Nucleus accumbens (tissue), 56 donors: ENCODE measurements around the gene PGGHG.

Experiments used
- DNase-seq, 56 donors: peaks; one replicate each; lab custom pipeline; 2025; lab: John Stamatoyannopoulos, UW

Gene PGGHG

DNA sequence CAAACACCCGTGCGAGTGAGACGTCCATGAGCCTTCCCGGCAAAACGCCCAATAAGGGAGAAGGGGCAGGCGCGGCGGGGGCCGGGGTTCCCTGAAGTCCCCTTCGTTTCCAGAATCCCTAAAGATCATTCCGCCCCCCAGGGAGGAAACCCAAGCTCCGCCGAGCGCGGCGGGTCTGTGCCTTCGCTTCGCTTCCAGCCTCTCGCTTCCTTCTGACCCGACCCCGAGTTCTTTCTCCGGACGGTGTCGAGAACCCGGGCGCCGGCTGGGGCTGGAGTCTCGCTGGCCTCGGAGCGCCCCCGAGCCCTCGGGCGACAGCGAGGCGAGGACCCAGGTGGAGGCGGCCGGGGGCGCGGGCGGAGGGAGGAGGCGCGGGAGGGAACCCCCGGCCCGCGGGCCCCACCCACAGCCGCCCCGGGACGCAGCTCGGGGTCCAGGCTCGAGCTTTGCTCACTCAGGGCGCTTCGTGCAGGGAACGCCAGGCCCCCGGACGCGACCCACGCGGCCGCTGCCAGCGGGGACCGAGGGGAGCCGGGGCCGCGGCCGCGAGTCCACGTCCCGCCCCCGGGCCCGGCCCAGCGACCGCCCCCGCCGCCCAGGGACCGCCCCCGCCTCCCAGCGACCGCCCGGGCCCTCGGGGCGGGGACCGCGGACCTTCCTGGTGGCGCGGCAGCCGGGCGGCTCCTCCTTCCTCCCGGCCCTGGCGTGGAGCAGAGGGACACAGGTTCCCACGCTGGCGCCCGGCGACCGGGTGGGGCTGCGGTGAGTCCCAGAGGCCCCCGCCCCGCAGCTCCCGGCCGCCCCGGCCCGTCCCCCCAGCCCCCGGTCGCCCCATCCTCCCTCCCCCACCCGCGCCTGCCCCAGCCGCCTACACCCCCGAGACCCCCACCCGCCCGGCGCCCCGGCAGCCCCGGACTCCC, at the start of gene PGGHG:
Gene PGGHG, plus strand, starts transcription at position 649 of the 920 bp plus-strand sequence. CDS start 691 bp downstream, outside the sequence.
- peak in 3 of 56 donors; percentile 31 to 58 (median 42) for DNase-seq

GRCh38 chr11:240315-240714, 48.6 kb upstream of the PGGHG start:
- no peak for DNase-seq

DNA sequence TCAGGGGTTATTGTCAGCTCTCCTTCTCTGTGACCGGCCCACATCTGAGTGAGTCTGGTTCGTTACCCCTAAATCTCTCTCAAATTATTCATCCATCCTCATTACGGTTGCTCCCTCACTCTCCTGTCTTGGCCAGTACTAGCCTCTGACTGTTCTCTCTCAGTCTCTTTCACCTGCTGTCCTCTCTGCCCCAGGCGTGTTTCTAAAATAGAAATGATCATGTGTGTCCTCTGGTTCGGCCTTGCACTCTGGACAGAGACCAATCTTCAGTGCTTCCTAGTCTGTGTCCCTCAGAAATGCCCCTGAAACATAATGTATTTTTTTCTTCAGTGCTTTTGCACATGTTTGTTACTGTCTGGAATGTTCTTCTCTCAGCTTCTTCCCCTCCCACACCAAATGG, 47.3 kb upstream of the PGGHG start:
- no peak for DNase-seq

- no peak for DNase-seq
Measured at GRCh38 chr11:244376-244775, 44.5 kb upstream of the PGGHG start.

DNA sequence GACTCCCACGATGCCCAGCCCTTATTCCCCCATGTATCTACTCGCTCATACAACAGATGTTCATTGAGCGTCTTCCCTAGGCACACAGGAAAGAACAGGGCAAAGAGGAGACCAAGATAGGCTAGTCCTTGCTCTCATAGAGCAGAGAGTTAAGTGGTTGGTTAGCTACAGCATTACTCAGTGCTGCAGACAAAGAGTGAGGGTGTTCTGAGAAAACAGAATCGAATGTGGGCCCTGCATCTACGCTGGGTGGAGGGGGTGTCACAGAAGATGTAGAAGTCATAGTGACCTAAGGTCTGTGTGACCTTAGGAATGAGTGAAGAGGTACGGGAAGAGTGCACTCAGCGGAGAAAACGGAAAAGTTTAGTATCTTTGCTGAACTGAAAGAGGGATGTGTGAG, 39.9 kb upstream of the PGGHG start:
- DNase-seq: no peak

DNA sequence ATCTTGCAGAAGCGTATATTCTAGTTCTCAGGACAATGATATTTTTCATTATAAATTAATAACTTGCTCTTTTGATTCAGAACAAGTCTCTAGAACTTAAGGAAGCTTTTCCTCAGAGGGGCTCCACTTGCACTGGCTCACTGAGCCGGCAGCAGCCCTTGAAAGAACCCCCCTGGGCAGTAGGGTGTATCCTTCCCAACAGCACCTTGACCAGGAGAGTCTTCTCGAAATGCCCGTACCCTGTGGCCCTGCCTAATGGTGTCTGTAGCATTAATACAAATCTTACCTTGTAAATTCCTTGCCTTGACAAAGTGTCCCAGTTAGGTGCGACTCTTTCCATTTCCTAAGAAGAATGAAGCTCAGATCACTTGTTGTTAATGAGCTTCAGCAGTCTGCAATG, 38.7 kb upstream of the PGGHG start:
- DNase-seq: no peak

DNA sequence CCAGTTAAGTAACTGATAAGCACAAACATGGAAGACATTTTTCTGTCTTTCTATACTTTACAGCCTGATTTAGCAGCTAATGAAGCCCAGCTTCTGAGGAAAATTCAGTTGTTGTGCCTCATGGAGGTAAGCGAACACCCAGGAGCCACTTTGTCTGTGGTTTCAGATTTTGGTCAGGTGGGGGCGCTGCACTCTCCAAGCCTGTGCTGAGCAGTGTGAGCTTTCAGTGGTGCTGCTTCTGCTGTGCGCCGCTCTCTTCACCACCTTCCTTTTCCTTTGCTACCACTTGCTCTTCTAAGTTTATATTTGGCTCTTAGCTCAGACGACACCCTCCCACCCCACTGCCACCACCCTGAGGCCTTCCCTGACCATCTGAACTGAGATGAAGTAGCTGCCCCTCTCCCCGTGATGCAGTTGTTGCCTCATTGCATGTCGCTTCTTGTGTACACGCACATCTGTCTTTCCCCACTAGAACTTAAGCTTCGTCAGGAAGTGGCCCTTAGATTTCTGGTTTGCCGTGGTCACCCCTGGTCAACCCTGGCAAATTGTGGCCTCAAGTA, 38.1 kb upstream of the PGGHG start:
- peak in 14 of 56 donors; percentile 5 to 60 (median 22) for DNase-seq

DNA sequence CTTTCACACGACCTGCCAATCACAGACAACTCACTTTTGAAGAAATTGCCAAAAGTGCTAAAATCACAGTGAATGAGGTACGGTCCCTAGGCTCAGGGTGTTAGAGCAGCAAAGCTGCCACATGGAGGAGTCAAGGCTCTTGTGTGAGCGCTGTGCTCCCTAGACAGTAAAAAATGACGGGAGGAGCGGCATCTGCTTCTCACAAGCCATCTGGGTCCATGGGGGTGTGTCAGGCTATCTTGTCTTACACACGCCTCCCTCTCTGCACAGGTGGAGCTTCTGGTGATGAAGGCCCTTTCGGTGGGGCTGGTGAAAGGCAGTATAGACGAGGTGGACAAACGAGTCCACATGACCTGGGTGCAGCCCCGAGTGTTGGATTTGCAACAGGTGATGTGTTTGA, 37.4 kb upstream of the PGGHG start:
- DNase-seq: no peak

DNA sequence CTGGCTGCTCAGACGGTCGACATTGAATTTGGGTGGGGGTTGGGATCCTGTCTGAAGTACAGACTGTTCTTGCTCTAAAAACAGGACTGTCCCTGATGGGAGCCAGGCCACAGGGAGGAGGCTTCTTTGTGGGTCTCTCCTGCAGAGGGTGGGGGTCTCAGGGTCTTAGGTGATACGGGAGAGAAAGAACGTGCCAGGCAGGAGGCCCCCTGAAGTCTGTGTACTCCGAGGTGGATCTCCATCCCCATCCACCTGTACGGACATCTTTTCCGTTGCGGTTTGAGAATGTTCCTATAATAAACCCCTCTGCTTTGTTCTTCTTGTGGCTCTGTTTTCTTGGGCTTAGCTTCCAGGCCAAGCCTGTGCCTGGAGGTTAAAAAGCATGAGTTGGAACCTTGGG, 36.3 kb upstream of the PGGHG start:
- no peak for DNase-seq

DNA sequence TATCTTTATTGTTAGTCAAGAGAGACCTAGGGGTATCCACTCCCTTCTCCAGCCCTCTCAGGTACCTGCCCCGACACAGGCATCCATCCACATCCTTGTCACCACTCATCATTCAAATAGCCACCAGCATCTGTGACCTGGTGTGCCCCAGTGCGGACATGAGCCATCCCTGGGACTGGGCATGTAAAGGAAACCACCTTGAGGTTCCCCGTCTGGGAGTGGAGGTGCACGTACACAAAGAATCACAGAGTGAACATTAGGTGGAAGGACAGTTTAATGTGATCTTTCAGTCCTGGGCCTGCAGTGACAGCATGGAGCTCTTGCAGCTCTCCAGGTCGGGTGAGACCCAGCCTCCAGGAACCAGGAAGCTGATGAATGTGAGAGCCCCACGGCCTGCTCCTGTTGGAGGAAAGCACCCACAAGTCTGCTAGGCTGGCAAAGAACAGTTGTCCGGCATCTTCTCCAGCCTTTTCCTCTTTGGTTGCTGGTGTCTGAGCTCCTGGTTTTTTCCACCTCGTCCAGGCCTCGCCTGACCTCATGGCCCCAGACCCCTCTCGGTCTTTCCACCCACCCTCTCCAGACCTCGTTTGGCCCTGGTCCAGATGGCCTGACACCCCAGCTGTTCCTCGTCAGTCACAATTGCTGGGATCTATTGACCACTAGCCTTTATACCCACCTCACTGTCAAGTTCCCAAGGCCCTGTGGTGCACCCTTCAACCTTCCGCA, 35.6 kb upstream of the PGGHG start:
- DNase-seq: no peak

DNA sequence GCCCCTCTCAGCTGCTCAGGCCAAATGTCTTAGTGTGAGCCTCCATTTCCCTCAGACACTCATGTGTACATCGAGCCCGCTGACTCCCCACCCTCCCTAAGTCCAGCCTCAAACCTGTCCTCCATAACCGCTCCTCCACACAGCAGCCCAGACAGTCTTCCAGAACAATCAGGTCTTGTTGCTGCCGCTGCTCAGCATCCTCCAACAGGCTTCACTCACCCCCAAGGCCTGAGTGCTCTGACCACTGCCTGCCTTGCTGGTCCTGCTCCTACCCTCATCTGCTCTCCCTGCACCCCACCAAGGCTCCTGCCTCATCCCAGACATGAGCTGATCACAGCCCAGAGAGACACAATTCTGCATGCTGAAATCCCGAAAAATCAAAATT, 35.0 kb upstream of the PGGHG start:
- DNase-seq: no peak

GRCh38 chr11:255176-255575, 33.8 kb upstream of the PGGHG start:
- DNase-seq: no peak

- DNase-seq: no peak
Measured at GRCh38 chr11:255816-256215, 33.1 kb upstream of the PGGHG start.

GRCh38 chr11:256952-257737, 31.8 kb upstream of the PGGHG start:
- DNase-seq: no peak

- no peak for DNase-seq
Measured at GRCh38 chr11:257766-258493, 31.0 kb upstream of the PGGHG start.

- no peak for DNase-seq
Measured at GRCh38 chr11:259413-259812, 29.5 kb upstream of the PGGHG start.

GRCh38 chr11:261624-262023, 27.3 kb upstream of the PGGHG start:
- no peak for DNase-seq

- DNase-seq: no peak
Measured at GRCh38 chr11:266676-267439, 22.1 kb upstream of the PGGHG start.

GRCh38 chr11:267491-267994, 21.4 kb upstream of the PGGHG start:
- DNase-seq: no peak
